Activated T-helper 9 cell treated with anti-CD3 and anti-CD28 coated beads, Interleukin-2, amount 50 U/mL, for 16 hours (primary cell): ENCODE measurements around the gene PLA1A.

ENCODE experiments used
- DNase-seq: peaks from one replicate; pipeline ENCODE4 v3.0.0-alpha.2; 2020; ENCODE audit warnings: low read depth

PLA1A gene

DNA sequence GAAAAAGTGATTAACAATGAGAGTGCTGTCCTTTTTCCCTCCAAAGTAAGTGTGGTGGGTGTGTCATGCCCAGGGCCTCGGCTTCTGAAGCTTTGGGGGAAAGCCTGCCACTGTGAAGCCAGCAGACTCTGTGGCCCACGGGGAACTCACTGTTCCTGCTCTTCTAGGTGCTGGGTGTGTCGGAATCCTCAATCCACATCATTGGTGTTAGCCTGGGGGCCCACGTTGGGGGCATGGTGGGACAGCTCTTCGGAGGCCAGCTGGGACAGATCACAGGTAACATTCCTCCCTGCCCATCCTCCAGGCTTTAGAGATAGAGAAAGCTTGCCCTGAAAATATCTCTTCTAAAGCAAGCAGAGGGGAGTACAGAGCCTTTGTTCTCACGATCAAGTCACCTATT lies 11.6 kb downstream of the PLA1A start:
- no peak for DNase-seq

DNA sequence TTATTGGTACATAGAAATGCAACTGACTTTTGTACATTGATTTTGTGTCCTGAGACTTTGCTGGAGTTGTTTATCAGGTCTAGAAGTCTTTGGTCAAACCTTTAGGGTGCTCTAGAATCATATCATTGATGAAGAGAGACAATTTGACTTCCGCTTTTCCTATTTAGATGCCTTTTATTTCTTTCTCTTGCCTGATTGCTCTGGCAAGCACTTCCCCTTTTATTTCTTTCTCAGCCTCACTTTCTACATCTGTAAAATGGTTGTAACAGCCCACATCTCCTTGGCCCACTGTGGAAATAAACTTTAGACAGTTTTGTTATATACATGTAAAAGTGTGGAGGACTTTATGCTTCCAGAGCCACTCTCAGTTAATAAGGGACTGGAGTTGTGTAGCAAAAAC lies 14.0 kb downstream of the PLA1A start:
- DNase-seq, result no peak

DNA sequence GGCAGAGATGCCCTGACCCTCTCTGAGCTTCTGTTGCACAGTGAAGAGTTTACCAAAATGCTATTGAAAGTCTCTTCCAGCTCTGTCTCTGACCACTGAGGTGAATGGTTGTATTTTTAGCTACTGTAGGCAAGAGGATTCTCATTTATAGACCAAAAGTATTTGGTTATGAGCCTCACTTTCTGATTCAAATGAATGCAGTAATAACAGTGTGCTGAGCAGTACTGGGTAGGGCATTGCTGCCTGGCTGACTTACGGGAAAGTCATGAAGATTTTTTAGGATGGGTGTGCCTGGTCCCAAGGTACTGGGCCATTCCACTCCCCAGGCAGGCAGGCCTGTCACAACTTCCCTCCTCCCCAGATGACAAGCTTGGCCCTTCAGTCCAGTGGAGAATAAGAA lies 15.5 kb downstream of the PLA1A start:
- no peak for DNase-seq

DNA sequence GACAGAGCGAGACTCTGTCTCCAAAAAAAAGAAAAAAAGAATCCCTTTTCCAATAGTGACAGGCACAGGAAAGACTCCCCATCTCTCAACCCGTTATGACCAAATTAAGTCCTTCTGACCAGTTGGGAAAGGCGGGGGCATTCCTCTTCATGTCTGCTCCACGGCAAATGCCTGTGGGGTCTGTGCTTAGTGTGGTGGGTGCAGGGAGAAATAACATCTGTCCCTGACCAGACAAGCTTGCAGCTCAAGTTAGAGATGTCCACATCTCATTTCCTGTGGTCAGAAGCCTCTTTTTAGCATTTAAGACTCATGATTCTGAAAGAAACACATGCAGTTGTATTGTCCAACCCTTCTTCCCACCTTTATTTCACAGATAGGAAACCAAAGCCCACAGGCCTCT lies 16.2 kb downstream of the PLA1A start:
- DNase-seq, result no peak

DNA sequence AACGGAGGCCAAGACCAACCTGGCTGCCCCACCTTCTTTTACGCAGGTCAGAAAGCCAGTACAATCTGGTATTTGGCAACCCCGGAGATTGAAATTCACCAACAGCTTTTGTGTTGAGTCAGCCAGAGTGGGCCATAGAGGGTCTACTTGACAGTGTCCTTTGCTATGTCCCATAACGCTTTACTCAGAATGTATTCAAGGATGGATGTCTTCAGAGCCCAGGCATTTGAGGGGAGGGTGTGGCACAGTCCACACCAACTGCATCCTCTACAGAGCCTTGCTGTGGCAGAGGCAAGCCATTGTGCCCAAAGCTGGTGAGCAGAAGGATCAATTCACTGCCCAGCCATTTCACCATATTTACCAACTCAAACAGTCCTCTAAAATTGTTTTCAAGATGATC lies 18.4 kb downstream of the PLA1A start:
- DNase-seq, result no peak

DNA sequence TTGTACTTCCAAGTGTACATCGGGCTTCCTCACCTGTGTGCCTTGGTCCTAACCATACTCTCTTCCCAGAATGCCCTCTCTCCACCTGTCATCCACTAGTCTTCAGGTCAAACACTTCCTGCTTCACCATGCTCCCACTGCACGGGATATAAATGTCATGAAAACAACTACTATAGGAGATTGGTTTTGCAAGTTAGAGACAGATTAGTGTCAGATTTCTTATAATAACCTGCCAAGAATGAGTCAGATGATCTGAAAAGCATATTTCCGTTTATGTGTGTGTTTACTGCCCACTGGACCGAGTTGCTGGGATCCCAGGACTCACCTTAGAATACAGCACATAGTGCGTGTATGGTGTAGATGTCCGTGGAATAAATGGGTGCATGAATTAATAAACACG lies 21.4 kb downstream of the PLA1A start:
- DNase-seq, result no peak

DNA sequence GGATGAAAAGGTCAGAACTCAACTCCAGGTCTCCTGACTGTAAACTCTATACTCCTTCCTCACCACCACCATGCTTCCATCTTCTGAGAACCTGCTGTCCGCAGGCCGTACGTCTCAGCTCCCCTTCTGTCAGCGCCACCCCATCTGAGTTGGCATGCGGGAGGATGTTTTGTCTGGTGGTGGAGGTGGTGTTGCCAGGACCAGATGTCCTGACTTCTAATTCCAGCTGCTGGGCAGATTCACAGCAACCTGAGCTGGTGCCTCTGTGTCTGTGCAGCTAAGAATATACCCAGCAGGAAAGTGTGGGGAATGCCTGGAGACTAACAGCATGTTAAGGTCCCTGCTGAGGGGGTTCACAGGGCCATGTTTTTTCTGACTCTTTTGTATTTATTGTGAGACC lies 23.2 kb downstream of the PLA1A start:
- DNase-seq, result no peak

DNA sequence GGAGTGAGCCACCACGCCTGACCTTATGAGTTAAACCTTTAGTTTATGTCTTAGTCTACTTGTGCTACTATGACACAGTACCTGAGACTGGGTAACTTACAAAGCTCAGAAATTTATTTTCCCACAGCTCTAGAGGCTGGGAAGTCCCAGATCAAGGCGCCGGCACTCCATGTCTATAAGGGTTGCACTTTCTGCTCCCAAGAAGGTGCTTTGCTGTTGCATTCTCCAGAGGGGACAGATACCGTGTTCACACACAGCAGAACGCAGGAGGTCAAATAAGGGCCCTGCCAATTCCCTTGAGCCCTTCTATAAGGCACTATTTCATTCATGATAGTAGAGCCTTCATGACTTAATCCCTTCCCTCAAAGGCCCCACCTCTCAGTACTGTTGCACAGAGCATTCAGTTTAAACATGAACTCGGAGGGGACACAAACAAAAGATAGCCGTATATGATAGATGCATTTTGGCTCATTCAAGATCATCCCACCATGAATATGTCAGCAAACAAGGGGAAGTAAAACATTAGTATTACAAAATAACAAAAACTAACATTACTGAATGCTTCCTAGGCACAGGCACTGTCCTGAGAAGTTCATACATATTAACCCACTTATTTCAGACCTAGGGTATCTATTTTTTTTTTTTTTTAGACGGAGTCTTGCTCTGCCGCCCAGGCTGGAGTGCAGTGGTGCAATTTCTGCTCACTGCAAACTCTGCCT lies 26.5 kb downstream of the PLA1A start:
- DNase-seq, result no peak

DNA sequence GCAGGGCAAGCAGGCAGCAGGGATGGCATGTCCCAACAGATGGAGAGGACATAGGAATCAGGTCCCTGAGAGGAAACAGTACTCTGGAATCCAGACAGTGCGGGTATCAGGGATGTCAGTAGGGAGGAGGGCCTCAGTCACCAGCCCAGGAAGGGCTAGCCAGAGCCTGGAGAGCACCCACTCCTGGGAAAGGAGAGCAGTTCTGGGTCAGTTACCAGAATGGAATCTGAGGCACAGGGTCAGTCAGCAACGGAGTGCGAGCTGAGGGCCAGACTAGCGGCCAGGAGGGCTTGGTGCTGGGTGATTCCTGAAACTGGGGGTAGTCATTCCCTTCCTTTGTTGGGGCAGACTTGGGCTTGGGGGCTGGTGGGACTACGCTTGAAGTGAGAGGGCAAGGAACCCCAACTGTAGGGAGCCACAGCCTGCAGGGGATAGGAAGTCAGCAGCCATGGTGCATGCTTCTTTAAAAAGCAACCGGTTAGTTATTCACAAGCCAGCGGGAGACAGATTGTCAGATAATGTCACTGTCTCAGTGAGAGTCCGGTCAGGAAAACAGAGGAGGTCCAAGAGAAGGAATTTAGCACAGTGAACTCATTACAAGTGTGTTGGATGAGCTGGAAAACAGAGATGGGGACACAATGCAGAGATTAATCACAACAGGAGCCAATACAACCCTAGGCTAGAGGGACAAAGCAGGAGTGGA lies 27.9 kb downstream of the PLA1A start:
- no peak for DNase-seq

DNA sequence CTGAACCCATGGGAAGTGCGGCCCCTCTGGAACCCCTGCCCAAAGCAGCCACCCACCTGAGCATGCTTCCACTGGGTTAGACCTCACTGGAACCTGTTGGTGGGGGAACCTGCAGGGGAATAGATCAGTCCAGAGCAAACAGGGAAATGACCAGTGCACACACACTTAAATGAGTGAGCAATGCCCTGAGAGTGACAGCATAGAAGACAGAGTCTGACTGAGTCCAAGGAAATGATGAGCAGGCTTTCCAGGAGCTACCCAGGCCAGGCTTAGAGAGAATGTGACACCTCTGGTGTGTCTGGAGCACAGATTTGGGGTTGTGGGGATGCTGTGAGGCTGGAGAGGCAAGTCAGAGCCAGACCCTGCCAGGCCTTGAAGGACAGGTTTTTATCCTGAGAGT lies 28.5 kb downstream of the PLA1A start:
- DNase-seq, result no peak

DNA sequence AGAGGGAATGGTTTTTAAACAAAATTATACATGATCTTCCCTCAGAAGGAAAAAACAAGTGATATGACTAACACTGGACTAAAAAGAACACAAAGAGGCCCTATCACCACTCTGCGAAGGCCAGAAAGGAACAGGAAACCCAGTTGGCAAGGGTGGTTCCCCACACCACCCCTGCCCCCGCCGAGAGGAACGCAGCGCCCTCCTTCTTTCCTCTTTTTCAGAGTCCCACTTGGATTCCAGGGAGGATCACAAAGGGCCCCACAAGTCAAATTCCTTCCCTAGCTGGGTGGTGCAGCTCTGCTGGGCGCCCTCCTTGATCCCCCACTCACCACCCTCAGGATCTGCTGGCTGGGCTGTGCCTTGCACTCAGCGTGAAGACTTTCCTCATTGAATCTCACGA lies 29.8 kb downstream of the PLA1A start:
- DNase-seq, result no peak

DNA sequence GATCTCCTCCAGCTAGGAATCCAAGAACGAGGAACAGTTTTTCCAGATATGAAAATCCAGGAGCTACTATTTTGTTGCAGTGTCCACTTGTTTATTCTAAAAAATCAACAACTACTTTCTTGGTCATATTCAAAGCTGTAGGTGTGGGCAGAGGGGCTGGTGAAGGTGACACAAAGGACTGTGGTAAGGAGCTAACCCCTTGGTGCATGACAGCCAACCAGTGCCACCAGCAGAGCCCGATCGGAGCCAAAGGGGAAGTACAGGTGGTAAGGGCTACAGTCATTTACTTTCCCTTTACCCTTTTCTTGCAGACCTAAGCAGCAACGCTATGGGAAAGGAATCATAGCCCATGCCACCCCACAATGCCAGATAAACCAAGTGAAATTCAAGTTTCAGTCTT lies 30.7 kb downstream of the PLA1A start:
- DNase-seq, result peak; percentile 10

DNA sequence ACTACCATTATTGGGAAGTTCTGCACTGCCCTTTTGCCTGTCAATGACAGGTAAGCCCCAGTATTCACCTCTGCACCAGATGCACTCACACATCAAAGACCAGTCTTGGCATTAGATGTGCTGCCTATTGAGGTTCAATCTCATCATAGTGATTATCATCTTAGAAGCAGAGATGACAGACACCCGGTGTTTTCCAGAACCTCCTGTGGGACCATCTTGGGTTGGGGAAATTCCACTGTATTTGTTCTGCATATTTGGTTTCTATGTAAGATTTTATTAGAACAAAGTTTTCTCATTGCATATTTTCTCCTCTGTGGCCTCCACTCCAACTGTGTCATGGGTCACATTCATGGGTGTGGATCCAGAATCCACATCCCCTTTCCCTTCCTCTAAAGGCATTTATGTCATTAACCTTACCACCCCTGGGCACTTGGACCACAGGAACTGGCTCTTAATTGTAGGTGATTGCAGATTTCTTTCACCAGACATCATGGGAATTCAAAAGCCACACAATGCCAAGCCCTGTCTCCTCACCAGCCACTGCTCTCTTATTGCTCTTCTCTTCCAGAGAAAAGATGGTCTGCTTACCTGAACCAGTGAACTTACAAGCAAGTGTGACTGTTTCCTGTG lies 31.2 kb downstream of the PLA1A start:
- DNase-seq, result no peak

DNA sequence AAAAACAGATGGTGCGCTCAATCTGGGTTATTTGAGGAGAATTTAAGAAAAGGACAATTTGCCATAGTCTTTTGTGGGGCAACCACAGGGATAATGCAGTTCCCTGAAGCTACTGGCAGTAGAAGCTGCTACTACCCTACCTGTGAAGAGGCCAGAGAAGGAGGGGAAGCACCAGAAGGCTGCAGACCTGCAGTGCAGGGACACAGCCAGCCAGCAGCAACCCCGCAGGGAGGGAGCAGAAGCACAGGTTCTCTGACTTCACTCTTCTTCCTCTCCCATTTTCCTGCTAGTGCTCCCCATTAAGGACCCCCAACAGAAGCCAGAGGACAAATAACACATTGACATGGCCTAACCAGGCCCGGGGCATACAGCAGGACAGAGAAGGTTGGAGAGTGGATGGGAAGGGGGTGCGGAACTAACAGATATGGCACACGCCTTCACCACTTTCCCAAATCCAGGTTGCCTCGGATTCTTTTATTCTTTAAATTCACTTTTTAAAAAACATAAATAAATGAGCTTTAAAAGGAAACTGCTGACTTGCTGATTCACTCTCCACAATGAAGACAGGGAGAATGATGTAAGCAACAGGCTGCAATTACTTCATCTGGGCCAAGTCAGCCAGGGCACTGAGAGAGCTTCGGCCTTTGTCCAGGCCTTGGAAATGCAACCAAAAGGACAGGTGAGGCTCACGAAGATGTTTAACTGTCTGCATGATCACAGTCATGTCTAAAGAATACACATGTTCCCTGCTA lies 32.6 kb downstream of the PLA1A start:
- no peak for DNase-seq

DNA sequence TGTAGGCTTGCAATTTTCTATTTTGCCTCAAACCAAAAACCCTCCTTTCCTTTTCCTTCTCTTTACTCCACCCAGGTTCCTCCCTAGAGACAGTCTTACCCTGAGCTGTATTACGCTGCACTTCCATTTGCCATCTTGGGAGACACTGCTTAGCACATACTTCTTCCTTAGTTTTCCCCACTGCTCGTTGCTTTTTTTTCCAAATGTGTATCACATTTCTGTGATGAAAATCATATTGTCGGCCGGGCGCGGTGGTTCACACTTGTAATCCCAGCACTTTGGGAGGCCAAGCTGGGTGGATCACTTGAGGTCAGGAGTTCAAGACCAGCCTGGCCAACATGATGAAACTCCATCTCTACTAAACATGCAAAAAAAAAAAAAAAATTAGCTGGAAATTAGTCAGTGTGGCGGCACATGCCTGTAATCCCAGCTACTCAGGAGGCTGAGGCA lies 33.2 kb downstream of the PLA1A start:
- no peak for DNase-seq

DNA sequence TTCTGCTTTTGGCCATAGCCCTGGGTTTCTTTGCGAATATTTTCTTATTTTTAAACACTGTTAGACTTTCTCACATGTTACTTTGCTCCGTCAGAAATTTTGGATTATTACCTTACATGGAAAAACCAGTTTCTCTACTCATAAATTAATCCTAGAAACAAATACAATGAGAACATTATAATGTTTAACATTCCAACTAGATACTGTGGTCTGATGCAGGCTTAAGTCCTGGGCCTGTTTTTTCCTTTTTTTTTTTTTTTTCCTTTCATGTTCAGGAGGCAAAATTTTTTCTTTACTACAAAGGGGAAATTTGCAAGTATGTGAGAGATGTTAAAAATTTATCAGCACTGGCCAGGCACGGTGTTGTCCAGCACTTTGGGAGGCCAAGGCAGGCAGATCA lies 33.8 kb downstream of the PLA1A start:
- no peak for DNase-seq

DNA sequence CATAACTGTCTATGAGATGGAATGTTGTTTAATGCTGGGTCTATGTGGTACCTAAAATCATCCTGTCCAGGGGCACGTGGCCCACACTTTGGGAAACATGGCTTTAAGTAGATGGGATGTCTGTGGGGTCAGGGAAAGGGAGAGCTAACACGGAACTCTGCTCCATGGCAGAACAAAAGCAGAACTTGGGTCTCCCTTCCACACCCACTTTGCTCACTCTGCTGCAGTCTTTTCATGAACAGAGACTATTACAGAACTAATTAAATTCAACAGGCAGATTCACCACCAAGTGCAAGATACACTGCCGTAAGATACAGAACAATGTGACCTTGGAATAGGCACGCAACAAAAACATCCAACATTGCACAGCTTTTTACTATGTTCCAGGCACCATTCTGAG lies 34.5 kb downstream of the PLA1A start:
- DNase-seq, result no peak

DNA sequence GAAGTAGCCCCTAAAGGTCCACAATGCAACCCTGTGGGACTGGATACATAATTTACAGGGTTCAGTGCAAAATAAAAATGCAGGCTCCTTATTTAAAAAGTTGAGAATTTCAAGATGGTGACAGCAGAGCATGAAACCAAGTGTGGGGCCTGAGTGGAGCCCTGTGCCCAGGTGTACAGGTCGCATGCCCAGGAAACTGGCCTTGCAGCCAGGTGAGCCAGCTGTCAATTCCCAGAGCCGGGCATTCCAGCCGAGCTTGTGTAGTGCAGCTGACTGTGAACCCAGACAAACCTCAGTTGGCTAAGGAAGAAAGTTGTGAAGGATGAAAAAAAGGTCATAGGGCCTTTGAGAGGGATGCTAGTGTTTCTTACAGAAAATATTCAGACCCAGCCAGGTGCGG lies 35.1 kb downstream of the PLA1A start:
- no peak for DNase-seq

DNA sequence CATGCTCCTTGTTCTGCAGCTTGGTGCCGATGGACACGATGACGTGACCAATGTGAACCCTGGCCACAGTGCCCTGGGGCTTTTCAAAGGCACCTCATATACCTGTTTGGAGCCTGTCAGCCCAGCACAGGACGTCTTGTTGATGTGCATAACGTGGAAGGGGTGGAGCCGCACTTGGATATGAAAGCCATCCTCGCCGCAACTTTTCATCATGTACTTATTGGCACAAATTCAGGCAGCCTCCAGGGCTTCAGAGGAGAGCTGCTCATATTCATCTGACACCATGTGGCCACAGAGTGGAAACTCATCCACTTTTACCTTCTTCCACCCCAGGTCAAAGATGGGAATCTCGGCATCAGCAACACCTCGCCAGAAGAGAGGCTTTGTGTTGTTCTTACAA lies 38.0 kb downstream of the PLA1A start:
- no peak for DNase-seq

DNA sequence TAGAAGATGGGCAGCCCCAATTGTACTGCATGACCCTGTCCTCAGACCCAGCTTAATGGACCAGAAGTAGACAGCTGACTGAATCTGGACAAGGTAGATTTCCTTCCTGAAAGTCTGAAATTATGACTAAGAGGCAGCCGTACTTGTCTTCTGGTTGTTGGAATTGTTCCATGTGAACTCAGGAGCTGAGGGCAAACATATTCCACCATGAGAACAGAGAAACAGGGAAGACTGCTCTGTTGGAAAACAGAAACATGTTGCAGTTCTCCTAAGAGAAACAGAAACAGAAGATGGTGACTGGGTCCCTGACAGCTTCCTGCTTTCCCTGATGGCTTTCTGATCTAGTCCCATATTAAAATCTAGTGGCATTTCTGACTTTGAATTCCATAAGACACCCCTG lies 38.6 kb downstream of the PLA1A start:
- DNase-seq, result no peak

DNA sequence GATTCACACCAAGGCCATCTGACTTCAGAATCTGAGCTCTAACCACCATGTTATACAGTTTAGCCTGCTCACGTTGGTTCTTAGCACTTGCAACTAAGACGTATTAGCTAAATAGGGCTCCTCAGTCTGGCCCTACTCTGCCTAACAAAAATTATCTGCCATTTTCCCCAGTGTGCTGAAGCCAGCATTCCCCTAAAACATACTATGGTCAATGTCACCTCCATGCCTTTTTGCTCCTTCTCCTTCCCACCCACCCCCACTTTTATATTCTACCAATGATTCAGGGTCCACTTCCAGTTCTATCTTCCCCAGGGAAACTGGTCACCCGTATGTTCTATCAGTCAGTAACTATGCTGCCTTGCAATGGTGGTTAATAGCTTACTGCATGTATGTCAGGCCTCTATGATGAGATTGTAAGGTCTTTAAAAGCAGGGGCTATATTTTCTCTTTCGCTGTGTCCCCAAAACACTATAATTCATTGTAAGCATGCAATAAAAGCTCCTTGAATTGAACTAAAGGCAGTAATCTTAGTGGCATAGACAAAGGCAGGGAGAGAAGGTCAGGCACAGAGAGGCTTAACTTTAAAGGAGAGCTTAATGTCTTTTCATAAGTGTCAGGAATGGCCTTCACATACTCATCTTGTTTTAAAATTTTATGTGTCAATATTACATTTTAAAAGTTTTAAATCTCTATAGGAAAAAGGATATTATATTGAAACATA lies 39.4 kb downstream of the PLA1A start:
- no peak for DNase-seq
